Cardiac fibroblast (primary cell): ENCODE results near the gene LCORL.
"Not testable (repeated sequence)": the region's sequence is repeated elsewhere in the genome, so short reads cannot be mapped to it uniquely, and the experiment has no call there.

ENCODE experiments used
- DNase-seq, 2 donors: peaks; one replicate each; pipeline versions ENCODE4 v3.0.0 to v3.0.0-alpha.2; 2010; ENCODE audit warnings: low read depth in 2 of 2
- H3K4me3 ChIP-seq, 2 donors: replicated peaks in 1 of 2; 1 replicate in 1 of 2; 2 replicates in 1 of 2; pipeline ENCODE4 v1.5.1; 2011; ENCODE audit warnings: low read depth in 2 of 2, low read length in 2 of 2, mild to moderate bottlenecking in 2 of 2, moderate library complexity in 1 of 2
- TF ChIP-seq, protein P1 (sequence below): IDR thresholded peaks from one replicate; pipeline ENCODE4 v1.5.1; 2011; ENCODE audit warnings: low read depth, mild to moderate bottlenecking, low read length, inconsistent platforms

Gene LCORL

GRCh38 chr4:18039113-18039512, 17.6 kb upstream of the LCORL start:
- TF ChIP-seq, protein P1, sequence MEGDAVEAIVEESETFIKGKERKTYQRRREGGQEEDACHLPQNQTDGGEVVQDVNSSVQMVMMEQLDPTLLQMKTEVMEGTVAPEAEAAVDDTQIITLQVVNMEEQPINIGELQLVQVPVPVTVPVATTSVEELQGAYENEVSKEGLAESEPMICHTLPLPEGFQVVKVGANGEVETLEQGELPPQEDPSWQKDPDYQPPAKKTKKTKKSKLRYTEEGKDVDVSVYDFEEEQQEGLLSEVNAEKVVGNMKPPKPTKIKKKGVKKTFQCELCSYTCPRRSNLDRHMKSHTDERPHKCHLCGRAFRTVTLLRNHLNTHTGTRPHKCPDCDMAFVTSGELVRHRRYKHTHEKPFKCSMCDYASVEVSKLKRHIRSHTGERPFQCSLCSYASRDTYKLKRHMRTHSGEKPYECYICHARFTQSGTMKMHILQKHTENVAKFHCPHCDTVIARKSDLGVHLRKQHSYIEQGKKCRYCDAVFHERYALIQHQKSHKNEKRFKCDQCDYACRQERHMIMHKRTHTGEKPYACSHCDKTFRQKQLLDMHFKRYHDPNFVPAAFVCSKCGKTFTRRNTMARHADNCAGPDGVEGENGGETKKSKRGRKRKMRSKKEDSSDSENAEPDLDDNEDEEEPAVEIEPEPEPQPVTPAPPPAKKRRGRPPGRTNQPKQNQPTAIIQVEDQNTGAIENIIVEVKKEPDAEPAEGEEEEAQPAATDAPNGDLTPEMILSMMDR = no peak
- peak in 1 of 2 donors; percentile 19 for DNase-seq
- H3K4me3 ChIP-seq = no peak overlapping the region

- not testable (repeated sequence) for H3K4me3 ChIP-seq, DNase-seq
Observed at GRCh38 chr4:18036369-18036768, 14.8 kb upstream of the LCORL start.

DNA sequence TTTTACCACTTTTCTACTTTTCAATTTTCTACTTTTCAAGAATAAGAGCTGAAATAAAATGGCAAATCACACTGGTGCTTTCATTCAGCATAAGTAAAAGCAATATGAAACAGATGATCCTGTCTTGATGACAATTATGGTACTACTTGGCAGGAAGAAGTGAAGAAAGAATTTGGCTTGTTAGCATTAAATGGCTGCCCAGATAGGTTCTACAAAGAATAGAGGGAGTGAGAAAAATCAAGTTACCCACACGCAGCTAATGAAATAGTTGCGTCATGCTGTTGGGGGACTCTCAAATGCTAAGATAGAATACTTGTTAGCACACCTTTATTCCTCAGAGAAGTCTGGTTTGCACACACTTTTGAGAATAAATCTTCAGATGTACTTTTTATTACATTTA, 12.5 kb upstream of the LCORL start:
- H3K4me3 ChIP-seq = no peak overlapping the region
- peak in 1 of 2 donors; percentile 56 for DNase-seq
- TF ChIP-seq, protein P1 = no peak

DNA sequence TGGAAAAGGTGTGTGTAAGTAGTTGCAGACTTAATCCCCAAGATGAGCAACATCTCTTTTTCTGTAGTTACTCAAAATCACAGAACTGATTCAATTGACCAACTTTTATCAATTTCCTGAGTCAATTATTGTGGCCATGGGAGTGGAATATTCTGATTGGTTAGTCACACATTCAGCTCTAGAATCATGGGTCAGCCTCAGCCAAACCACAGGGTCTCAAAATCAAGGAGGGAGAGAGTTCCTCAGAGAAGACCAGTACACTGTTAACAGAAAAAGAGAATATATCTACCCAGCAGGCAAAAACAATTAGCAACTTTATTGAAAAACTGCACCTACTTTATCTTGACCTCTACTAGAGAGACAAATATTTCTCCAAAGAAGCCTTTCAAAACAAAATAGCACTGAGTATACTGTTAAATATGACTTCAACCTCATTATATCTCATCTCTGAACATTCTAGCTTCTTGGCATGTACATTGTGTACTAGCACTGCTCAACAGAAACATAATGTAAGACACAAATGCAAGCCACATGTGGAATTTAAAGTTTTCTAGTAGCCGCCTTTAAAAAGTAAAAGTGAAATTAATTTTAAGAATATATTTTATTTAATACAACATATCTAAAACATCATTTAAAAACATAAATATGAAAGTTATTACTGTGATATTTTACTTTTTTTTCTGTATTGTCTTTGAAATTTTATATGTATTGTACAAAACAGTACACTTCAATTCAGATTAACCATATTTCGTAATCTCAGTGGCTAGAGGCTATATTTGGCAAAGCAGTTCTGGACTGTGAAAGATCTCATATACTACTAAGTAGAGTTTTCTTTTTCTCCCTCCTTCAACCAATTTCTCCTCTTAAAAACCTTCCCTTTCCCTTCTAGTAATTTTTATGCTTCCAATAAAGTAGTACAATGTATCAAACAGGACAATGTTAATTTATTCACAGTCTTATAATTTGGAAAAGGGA, 11.8 kb upstream of the LCORL start:
- TF ChIP-seq, protein P1 = no peak
- no peak overlapping the region for H3K4me3 ChIP-seq

DNA sequence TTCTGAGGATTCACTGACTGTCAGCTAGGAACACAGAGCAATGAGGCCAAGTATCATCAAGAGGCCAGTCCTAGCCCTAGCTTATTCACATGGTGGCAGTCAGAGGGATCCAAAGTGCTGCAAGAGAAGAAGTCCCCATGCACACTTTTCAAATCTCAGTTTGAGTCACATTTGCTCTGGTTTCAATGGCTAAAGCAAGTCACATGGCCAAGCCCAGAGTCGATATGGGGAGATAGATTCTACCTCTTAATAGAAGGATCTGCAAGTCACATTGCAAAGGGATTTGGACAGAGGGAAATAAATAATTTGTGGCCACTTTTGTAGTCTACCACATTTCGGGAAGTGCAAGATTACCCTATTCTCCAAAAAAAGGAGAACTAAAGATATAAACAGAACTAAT, 3.7 kb upstream of the LCORL start:
- no peak for DNase-seq
- TF ChIP-seq, protein P1 = no peak
- no peak overlapping the region for H3K4me3 ChIP-seq

More for the DNA sequence above, 11.8 kb upstream of the LCORL start:
- peak in 1 of 2 donors; percentile 50 for DNase-seq

DNA sequence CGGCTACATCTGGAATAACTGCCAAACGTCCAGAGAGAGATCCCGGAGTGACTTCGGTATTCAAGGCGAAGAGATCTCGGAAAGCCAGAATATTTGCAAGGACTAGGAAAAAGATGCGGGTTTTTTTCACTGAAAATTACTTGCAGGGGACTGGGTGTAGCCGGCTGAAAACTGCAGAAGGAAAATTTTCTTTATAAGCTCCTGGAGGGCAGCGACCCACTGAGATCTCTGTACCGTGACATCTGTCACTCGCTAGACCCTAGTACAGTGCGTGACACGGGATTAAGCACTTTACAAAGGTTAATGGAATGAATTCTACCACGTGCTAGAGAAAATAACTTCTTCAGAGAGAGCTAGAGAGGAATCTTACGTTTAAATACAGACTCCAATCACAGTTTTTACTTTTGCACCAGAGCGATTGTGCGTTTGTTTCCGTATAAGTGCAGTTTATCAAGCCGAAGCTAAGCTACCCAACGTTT, 1.1 kb upstream of the LCORL start:
- peak in 1 of 2 donors; percentile 12 for DNase-seq
- TF ChIP-seq, protein P1 = no peak
- peak overlapping the region; percentile 80 to 88 for H3K4me3 ChIP-seq

DNA sequence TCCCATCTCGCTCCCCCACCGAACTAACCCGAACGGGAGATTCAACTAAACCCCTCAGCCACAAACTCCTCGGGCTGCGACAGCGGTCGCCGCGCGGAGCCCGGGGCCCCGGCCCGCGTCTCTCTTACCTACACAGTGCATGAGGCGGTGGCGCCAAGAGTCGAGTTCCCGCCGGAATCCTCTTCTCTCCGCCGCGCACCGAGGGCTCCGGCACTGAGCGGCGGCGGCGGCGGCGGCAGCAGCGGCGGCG, 160 bp downstream of the LCORL start:
- H3K4me3 ChIP-seq = peak overlapping the region; percentile 80 to 88
- TF ChIP-seq, protein P1 = no peak
- DNase-seq = no peak
